Activated CD8-positive, alpha-beta memory T cell treated with anti-CD3 and anti-CD28 coated beads for 1 hour (primary cell): ENCODE results near the gene EEFSEC.

ENCODE experiments used
- DNase-seq, 2 donors: peaks; one replicate each; pipeline ENCODE4 v3.0.0-alpha.2; 2020; ENCODE audit warnings: low read depth in 1 of 2; ENCODE audit errors: extremely low read depth in 1 of 2

The EEFSEC gene

GRCh38 chr3:128379367-128380160, 226.3 kb downstream of the EEFSEC start:
- DNase-seq: no peak

GRCh38 chr3:128380295-128380694, 227.0 kb downstream of the EEFSEC start:
- DNase-seq: no peak

- DNase-seq: no peak
Measured at GRCh38 chr3:128380719-128381118, 227.4 kb downstream of the EEFSEC start.

GRCh38 chr3:128381609-128382008, 228.3 kb downstream of the EEFSEC start:
- no peak for DNase-seq

DNA sequence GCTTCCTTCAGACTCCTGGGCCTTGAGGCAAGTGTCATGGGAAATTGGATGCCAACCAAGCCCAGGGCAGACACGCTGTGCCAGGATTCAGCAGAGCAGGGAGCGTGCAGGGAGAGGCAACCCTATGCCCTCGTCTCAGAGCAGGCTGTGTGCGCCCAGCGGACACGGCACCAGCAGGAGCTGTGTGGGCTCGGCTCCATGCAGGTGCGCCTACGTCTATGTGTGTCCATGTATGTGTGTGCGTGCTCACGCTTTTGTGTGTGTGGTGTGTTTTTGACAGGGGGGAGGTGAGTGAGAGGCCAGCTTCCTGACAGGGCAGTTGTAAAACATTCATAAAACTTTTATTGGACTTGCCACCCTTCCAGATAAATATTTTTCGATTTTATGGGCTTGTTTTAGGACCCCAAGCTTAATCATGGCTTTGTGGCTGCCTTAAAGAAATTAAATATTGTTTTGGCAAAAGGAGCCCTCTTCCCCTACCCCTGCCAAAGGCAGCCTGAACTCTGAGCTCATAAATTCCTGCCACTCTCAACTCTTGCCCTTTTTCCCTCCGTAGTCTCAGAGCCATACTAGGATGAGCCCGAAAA, 229.0 kb downstream of the EEFSEC start:
- no peak for DNase-seq

DNA sequence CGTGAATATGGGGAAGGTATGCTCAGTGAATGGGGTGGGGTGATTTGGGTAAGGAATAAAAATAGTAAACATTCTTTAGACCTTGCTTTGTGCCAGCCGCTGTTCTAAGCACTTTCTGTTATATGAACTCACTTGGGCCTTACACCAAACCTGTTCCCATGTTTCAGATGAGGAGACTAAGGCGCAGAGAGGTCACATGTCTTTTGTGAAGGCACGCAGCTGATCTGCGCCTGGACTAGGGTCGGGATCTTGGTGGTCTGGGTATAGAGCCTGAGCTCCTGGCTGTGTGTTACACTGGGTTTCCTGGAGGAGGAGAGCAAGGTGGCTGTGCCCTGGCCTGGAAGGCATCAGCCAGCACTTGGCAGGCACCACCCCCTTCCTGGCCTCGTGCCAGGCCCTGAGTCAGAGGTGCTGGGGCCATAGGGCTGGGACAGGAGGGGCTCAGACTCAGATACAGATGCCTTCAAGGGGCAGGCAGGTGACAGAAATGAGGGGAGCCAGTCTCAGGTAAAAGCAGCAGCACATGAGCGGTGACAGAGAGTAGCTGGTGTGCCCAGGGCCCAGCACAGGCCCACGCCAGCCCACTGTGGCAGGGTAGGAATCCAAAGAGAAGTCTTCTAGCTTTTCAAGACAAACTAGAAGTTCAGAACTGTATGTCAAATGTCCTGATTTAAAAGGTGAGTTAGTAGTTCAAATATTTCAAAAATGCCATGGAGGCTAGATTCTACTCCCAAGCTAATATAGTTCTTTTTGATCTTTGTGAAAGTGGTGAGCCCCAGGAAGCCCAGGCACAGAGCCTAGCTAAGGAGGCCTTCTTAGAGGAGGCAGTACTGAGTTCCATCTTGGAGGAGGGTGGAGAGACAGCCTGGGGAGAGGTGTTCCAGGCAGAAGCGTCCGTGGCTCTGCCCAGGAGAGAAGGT, 230.3 kb downstream of the EEFSEC start:
- peak; percentile 11 to 18 for DNase-seq

- no peak for DNase-seq
Measured at GRCh38 chr3:128385080-128385832, 232.0 kb downstream of the EEFSEC start.

- no peak for DNase-seq
Measured at GRCh38 chr3:128388932-128389331, 235.7 kb downstream of the EEFSEC start.

- DNase-seq: no peak
Measured at GRCh38 chr3:128390867-128391266, 237.6 kb downstream of the EEFSEC start.

GRCh38 chr3:128392021-128392420, 238.7 kb downstream of the EEFSEC start:
- DNase-seq: no peak

GRCh38 chr3:128392818-128393544, 239.7 kb downstream of the EEFSEC start:
- DNase-seq: no peak

DNA sequence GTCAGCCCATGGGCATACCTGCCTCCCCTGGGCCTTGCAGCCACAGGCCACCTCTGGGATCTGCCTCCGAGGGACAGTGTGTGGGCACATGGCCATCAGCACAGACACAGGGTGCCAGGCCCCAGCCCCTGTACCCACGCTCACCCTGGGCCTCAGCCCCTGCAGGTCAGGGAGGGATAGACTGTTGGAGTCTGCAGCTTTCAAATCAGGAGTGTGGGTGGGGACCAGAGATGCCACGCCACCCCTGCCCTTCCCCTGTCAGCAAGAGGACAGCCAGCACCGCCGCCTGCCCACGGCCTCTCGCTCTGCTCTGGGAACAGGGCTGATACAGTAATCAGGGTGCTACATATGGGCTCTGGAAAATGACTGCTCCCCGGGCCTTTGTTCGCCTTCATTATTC, 240.8 kb downstream of the EEFSEC start:
- no peak for DNase-seq

- no peak for DNase-seq
Measured at GRCh38 chr3:128395046-128395445, 241.8 kb downstream of the EEFSEC start.

GRCh38 chr3:128395500-128396162, 242.3 kb downstream of the EEFSEC start:
- DNase-seq: no peak

DNA sequence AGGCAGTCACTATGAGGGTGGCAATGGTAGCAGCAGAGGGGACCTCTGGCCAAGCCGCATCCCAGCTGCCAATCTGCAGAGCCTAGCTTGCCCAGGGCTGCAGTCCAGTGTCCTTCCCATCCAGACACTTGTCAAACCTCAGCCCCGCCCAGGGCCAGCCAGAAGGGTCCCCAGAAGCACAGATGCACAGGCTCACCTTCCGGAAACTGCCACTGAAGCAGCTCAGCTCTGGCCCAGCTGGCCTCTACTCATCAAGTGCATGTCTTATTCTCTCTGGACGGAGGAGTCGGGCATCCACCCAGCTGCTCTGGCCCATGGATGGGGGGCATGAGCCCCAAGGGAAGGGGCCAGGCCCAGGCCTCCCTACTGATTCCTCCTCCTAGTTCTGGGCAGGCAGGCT, 244.2 kb downstream of the EEFSEC start:
- DNase-seq: no peak

DNA sequence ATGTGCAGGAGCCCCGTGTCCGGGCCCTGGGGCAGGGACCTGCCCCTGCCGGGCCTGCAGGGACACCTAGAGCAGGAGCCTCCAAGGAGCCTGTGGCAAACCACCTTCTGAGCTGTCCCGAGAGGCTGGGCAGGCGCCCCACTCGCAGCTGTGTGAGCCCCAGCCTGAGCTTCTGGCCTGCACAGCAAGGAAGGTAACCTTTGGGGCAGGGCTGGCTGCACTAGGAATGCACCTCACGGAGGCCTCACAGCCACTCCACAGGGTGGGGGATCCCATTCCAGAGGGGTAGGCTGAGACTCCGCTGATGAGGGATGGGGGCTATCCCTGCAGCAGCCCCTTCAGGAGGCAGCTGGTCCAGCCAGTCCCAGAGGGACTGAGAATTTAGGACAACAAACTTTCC, 245.3 kb downstream of the EEFSEC start:
- no peak for DNase-seq

- DNase-seq: no peak
Measured at GRCh38 chr3:128399221-128399915, 246.1 kb downstream of the EEFSEC start.

DNA sequence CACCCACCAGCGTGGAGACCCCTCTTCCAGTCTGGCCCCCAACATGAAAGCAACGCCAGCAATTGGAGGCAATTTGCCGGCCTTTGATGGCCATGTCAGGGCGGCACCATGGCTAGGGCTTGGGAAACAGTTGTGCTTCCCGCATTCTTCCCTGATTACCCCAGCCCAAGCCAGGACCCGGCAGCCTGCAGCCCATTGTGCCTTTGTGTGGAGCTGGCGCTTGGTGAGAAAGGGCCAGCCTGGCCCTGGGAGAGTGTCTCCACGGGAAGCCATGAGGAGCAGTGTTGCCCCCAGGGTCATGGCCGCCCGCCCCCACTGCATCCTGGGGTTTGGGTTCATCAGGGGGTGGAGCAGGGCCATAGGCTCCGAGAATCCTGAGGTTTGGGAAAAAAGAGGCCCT, 247.4 kb downstream of the EEFSEC start:
- no peak for DNase-seq

GRCh38 chr3:128402319-128402718, 249.0 kb downstream of the EEFSEC start:
- no peak for DNase-seq
